COLO668 (cell line): ENCODE results near the gene FCAR.
"Not testable (repeated sequence)": the region's sequence is repeated elsewhere in the genome, so short reads cannot be mapped to it uniquely, and the experiment has no call there.

Source experiments
- DNase-seq: peaks from one replicate; lab custom pipeline; 2025; ENCODE audit not compliant: unreplicated experiment; lab: John Stamatoyannopoulos, UW

The FCAR gene

DNA sequence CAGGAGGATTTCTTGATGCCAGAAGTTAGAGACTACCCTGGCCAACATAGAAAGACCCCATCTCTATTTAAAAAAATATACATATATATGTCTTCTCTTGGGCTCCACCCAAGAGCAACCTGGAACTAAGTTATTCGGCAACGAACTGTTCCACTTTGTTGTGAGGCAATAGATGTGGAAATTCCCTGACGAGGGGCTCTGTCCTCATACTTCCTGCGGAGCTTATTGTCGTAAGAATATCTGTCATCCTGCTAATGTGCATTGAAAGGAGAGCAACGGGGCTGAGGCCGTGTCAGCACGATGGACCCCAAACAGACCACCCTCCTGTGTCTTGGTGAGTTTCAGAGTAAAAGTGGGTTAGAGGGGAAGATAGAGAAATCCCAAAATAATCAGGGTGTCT lies at the start of gene FCAR:
Gene FCAR, plus strand, starts transcription at position 246 of the 400 bp plus-strand sequence. Its CDS starts 55 bp downstream, at position 301.
- DNase-seq = no peak

DNA sequence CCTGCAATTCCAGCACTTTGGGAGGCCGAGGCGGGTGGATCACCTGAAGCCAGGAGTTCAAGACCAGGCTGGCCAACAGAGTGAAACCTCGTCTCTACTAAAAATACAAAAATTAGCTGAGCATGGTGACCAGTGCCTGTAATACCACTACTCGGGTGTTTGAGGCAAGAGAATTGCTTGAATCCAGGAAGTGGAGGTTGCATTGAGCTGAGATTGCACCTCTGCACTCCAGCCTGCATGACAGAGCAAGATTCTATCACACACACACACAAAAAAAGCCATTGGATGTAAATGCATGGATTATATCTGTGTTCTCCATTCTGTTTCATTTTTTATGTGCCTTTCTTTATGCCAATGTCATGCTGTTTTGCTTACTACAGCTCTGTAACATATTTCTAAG lies 49.6 kb upstream of the FCAR start:
- DNase-seq = not testable (repeated sequence)

DNA sequence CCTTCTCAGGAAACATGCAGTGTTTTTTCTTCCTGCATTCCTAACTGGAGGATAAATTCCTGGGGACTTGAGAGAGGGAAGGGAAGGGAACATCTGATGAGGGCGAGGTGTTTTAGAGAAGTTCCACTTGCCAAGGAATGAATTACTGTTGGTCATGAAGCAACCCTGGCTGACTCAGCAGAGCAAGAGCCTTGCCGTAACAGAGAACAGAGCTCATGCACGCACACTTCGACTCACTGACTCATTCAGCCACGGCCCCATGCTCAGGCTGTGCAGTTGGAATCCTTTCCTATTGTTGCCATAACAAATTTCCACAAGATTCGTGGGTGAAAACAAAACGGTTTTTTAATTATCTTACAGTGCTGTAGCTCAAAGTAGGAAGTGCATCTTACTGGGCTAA lies 48.7 kb upstream of the FCAR start:
- not testable (repeated sequence) for DNase-seq

DNA sequence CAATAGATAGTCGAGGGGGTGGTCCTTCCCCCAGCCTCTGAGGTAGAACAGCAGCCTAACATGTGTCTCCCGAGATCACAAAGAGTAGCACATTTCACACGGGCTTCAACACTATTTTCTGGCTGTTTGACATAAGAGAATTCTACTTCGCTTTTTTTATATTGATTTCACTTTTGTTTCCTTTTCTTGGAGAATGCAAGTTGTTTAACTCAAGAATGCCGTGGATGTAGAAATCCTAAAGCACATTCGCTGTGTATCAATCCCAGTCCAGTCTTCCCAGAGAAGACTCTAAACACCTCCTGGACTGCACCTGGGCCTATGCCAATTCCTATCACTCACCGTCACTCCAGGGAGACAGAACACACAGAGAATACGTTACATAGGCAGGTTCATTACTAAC lies 46.0 kb upstream of the FCAR start:
- DNase-seq = not testable (repeated sequence)

DNA sequence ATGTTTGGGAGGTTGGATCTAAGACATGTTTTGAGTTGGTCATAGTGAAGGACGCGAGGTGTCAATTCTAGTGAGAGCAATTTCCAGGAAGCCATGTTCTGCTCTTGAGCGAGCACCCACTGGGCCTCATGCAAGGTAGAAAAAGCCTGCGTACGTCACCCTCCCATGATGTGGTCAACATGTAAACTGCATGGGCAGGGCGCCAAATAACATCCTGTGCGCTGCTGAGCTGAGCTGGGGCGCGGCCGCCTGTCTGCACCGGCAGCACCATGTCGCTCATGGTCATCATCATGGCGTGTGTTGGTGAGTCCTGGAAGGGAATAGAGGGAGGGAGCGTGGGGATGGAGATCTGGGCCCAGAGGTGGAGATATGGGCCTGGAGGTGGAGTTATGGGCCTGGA lies 41.5 kb upstream of the FCAR start, which contains the start of gene KIR2DS4:
Gene KIR2DS4, plus strand, starts transcription at position 181 of the 400 bp plus-strand sequence.
- not testable (repeated sequence) for DNase-seq

DNA sequence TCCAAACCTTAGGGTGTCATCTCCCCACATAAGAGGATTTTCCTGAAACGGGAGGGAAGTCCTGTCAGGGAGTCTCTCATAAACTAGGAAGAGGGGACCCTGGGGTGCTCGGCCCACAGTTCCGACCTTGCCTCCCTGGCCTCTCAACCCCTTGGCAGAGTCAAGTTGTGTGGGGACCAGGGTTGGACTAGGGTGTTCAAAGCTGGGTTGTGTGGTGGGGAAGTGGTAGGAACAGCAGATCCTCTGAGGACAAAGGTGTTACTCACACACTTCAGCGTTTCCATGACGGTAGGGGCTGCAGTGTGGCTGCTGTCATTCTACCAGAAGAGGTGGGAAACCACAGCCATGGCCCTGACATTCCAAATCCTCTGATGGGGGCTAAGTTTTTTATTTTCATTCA lies 38.9 kb upstream of the FCAR start:
- not testable (repeated sequence) for DNase-seq

DNA sequence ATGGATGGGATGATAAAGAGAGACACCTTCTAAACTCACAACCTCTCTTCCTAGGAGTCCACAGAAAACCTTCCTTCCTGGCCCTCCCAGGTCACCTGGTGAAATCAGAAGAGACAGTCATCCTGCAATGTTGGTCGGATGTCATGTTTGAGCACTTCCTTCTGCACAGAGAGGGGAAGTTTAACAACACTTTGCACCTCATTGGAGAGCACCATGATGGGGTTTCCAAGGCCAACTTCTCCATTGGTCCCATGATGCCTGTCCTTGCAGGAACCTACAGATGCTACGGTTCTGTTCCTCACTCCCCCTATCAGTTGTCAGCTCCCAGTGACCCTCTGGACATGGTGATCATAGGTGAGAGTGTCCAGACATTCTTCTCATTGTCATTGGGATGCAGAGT lies 36.5 kb upstream of the FCAR start:
- not testable (repeated sequence) for DNase-seq

DNA sequence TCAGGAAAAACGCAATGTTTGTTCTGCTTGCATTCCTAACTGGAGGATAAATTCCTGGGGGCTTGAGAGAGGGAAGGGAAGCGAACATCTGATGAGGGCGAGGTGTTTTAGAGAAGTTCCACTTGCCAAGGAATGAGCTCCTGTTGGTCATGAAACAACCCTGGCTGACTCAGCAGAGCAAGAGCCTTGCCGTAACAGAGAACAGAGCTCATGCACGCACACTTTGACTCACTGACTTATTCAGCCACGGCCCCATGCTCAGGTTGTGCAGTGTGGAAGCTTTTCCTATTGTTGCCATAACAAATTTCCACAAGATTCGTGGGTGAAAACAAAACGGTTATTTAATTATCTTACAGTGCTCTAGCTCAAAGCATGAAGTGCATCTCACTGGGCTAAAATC lies 30.9 kb upstream of the FCAR start:
- not testable (repeated sequence) for DNase-seq

DNA sequence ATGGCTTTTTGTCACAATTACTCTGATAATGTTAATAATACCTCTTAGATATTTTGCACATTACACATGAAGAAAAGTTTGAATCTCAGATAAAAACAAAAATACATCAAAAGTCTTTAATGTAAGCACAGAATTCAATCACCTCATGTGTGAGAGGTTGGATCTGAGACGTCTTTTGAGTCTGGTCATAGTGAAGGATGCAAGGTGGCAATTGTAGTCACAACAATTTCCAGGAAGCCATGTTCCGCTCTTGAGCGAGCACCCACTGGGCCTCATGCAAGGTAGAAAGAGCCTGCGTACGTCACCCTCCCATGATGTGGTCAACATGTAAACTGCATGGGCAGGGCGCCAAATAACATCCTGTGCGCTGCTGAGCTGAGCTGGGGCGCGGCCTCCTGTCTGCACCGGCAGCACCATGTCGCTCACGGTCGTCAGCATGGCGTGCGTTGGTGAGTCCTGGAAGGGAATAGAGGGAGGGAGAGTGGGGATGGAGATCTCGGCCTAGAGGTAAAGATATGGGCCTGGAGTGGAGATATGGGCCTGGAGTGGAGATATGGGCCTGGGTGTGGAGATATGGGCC lies 23.9 kb upstream of the FCAR start, which contains the start of gene KIR3DL2:
Gene KIR3DL2, plus strand, starts transcription at position 383 of the 580 bp plus-strand sequence. Its CDS starts 33 bp downstream, at position 416.
- DNase-seq = not testable (repeated sequence)

DNA sequence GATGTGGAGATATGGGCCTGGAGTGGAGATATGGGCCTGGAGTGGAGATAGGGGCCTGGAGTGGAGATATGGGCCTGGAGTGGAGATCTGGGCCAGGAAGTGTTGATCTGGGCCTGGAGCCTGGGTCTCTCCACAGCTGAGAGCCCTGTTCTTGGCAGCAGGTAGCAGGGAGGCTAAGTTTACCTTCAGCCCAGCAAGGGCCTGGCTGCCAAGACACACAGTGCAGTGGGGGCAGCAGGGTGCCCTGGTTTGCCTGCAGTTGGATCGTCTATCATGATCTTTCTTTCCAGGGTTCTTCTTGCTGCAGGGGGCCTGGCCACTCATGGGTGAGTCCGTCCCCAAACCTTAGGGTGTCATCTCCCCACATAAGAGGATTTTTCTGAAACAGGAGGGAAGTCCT lies 23.1 kb upstream of the FCAR start:
- no peak for DNase-seq

DNA sequence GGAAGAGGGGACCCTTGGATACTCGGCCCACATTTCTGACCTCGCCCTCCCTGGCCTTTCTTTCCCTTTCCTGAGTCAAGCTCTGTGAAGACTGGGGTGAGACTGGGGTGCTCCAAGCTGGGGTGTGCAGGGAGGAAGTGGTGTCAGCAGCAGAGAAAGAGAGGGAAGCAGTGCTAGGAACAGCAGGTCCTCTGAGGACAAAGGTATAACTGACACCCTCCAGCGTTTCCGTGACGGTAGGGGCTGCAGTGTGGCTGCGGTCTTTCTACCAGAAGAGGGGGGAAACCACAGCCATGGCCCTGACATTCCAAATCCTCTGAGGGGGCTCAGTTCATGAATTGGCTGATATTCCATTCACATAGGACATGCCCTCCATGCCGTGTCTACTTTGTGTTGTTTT lies 22.7 kb upstream of the FCAR start:
- no peak for DNase-seq

DNA sequence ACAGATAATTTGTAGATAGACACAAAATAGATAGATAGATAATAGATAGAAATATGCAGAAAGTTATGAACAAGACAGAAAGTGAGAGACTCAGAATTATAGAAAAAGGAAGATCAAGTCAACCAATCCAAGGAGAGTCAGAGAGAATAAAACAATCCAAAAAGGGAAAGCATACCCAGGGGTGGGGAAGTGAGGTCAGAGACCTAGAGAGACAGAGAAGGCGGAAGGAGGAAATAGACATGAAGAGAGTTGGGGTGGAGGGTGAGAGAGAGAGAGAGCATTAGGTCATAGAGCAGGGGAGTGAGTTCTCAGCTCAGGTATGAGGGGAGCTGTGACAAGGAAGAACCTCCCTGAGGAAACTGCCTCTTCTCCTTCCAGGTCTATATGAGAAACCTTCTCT lies 18.8 kb upstream of the FCAR start:
- DNase-seq = not testable (repeated sequence)

DNA sequence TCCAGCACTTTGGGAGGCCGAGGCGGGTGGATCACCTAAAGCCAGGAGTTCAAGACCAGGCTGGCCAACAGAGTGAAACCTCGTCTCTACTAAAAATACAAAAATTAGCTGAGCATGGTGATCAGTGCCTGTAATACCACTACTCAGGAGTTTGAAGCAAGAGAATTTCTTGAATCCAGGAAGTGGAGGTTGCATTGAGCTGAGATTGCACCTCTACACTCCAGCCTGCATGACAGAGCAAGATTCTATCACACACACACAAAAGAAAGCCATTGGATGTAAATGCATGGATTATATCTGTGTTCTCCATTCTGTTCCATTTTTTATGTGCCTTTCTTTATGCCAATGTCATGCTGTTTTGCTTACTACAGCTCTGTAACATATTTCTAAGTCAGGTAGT lies 15.6 kb upstream of the FCAR start:
- DNase-seq = not testable (repeated sequence)

DNA sequence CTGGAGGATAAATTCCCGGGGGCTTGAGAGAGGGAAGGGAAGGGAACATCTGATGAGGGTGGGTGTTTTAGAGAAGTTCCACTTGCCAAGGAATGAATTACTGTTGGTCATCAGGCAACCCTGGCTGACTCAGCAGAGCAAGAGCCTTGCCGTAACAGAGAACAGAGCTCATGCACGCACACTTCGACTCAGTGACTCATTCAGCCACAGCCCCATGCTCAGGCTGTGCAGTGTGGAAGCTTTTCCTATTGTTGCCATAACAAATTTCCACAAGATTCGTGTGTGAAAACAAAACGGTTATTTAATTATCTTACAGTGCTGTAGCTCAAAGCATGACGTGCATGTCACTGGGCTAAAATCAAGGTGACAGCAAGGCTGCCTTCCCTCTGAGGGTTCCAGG lies 14.6 kb upstream of the FCAR start:
- not testable (repeated sequence) for DNase-seq

DNA sequence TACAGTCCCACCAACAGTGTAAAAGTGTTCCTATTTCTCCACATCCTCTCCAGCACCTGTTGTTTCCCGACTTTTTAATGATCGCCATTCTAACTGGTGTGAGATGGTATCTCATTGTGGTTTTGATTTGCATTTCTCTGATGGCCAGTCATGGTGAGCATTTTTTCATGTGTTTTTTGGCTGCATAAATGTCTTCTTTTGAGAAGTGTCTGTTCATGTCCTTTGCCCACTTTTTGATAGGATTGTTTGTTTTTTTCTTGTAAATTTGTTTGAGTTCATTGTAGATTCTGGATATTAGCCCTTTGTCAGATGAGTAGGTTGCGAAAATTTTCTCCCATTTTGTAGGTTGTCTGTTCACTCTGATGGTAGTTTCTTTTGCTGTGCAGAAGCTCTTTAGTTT lies 10.6 kb upstream of the FCAR start:
- DNase-seq = not testable (repeated sequence)

DNA sequence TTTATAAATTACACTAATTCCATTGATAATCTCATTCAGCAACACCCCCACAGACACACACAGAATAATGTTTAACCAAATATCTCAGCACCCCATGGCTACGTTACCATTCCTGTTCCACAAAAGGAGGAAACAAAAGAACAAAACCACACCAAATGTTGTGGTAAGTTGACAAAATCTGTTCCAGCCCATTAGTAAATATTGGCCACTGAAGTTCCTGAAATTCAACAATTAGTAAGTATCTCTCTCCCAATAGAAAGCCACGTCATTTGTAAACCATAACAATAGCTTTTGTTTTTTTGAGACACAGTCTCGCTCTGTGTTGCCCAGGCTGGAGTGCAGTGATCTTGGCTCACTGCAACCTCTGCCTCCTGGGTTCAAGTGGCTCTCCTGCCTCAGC lies 2.3 kb upstream of the FCAR start:
- DNase-seq = no peak

DNA sequence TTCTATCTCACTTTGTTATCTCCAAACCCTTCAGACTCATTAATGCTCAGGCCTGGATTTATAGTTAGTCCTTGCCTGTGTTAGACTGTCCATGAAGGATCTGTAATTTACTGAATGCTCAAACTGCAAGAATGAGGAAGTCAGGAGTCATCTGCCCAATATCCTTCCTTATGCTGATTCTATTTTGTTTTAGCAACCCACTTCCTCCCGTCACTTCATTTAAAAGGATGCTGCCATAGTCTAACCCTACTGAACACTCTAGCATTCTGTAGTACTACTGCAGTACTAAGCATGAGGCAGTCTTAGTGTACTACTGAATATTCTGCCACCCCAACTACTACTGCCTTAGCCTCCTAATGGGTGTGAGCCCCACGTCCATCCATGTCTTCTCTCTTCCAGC lies 1.5 kb downstream of the FCAR start:
- DNase-seq = no peak

DNA sequence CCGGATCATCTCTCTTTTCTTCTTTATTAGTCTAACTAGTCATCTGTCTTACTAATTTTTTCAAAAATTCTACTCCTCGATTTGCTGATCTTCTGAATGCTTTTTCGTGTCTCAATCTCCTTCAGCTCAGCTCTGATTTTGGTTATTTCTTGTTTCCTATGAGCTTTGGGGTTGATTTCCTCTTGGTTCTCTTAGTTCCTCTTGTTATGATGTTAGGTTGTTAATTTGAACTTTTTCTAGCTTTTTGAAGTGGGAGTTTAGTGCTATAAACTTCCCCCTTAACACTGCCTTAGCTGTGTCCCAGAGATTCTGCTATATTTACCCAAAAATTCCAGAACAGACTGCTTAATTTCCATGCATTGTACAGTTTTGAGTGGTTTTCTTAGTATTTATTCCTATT lies 3.4 kb downstream of the FCAR start:
- no peak for DNase-seq

DNA sequence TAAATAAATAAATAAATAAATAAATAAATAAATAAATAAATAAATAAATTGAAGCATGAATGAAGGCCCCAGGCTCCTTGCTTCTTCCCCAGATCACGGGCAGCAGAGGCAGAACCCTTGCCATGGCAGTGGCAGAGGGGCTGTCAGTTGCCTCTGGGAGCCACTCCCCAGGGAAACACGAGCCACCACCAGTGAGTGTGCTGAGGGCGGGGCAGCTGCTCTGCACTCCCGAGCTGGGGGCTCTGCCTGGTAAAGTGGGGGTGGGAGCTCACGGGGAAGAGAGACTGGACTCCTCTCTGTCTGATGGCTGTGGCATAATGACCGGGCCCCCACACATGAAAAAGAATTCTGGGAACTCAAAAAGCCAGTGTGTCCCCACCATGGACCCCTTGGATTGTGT lies 7.8 kb downstream of the FCAR start:
- DNase-seq = no peak

DNA sequence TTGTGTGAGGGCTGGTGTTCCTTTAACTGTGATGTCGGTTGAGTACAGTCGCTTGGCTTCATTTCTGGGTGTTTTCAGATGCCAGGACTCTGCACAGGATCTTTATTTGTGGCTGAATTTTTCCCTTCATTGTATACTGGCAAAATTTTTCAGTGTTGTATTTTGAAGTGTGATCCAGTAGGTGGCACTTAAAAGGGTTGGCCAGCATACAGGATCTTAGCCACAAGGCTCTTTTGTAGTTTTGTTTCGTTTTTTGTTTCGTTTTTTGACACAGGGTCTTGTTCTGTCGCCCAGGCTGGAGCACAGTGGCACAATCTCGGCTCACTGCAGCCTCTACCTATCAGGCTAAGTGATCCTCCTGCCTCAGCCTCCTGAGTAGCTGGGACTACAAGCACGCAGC lies 8.7 kb downstream of the FCAR start:
- no peak for DNase-seq

DNA sequence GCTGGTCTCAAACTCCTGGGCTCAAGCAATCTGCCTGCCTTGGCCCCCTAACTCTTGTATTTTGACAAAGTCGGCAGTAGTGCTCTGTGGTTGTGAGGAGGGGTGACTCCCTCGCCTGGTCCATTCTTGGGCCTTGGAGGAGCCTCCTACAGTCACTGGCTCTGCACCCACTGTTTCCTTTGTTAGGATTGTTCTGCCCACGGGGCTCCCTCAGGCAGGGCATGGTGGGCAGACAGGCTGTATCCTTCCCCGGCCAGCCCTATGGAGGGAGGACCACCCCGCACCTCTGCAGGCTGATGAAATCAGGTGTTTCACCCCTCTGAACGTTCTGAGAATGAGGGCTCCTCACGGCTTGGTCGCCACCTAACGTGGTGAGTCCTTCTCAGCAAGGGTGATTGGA lies 9.2 kb downstream of the FCAR start:
- no peak for DNase-seq

DNA sequence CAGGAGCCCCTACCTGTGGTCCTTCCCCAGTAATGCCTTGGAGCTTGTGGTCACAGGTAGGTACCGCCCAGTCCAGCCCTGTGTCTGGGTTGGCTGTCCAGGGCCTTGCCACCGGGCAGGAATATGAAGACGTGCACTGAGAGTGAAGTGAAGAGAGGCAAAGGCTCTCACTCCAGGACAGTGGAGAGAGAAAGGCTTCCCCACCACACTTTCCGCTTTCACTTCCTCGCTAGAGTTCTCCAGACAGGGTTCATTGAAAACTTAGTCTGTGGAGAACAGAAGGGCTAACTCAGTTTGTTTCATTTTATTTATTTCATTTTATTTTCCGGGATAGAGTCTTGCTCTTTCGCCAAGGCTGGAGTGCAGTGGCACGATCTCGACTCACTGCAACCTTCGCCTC lies 14.2 kb downstream of the FCAR start:
- no peak for DNase-seq

DNA sequence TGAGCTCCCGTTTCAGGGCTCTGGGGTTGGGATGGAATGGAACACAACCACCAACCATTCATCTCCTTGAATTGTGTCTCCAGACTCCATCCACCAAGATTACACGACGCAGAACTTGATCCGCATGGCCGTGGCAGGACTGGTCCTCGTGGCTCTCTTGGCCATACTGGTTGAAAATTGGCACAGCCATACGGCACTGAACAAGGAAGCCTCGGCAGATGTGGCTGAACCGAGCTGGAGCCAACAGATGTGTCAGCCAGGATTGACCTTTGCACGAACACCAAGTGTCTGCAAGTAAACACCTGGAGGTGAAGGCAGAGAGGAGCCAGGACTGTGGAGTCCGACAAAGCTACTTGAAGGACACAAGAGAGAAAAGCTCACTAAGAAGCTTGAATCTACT lies 15.5 kb downstream of the FCAR start:
- DNase-seq = no peak
